GM06990 (cell line): Measurements from ENCODE around the gene LPCAT1.

Source experiments
- DNase-seq: peaks from one replicate; pipeline ENCODE4 v3.0.0-alpha.2; 2011; ENCODE audit not compliant: insufficient read length; ENCODE audit errors: extremely low read depth
- H3K27me3 ChIP-seq: replicated peaks from 2 replicates; pipeline ENCODE4 v1.6.0; 2011; ENCODE audit warnings: low read length; ENCODE audit not compliant: control insufficient read depth, insufficient read depth
- H3K36me3 ChIP-seq: 2 replicates; pipeline ENCODE4 v1.5.1; 2011; ENCODE audit warnings: low read length; ENCODE audit not compliant: control insufficient read depth, insufficient read depth
- H3K4me3 ChIP-seq: replicated peaks from 2 replicates; pipeline ENCODE4 v1.5.1; 2011; ENCODE audit warnings: low read depth, mild to moderate bottlenecking, control low read depth, low read length
- TF ChIP-seq, protein P1 (sequence below): IDR thresholded peaks from 2 replicates; pipeline ENCODE4 v1.5.1; 2011; ENCODE audit warnings: low read length, control low read depth, mild to moderate bottlenecking, inconsistent platforms; ENCODE audit not compliant: insufficient read depth, poor library complexity, severe bottlenecking

The LPCAT1 gene

DNA sequence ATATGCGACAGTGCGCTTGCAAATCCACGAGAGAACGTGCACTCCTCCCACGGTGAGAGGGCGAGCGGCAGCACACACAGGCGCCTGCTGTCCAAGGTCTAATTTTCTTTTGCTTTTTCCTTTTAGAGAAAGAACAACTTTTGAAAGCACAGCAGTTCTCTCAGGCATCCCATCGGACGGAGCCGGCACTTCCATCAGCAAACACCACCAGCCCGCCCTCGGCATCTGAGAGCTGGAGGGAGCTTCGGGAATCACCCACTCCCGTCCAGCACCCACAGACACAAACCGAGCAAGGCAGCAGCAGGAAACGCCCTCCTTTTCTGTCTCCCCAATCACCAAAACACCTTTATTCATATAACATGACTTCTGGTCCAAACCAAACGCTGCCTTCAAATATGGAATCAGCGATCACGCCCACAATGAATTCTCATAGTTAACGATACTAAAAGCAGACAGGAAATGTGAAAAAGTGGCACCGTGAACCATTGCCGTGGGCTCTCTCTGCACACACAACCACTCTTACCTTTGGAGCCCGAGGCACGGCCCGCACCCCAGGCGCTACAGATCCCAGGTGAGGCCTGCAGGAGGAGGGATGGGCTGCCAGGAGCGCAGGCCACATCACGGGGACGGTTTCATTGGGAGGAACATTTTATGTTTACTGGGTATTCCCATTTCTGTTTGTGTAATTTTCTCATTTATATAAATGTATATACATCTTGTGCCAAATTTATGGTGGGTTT is 14.2 kb downstream of the LPCAT1 start:
- TF ChIP-seq, protein P1, sequence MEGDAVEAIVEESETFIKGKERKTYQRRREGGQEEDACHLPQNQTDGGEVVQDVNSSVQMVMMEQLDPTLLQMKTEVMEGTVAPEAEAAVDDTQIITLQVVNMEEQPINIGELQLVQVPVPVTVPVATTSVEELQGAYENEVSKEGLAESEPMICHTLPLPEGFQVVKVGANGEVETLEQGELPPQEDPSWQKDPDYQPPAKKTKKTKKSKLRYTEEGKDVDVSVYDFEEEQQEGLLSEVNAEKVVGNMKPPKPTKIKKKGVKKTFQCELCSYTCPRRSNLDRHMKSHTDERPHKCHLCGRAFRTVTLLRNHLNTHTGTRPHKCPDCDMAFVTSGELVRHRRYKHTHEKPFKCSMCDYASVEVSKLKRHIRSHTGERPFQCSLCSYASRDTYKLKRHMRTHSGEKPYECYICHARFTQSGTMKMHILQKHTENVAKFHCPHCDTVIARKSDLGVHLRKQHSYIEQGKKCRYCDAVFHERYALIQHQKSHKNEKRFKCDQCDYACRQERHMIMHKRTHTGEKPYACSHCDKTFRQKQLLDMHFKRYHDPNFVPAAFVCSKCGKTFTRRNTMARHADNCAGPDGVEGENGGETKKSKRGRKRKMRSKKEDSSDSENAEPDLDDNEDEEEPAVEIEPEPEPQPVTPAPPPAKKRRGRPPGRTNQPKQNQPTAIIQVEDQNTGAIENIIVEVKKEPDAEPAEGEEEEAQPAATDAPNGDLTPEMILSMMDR = no peak
- Histone ChIP-seq H3K27me3 (no peaks in the 10 kb centered on the region), H3K4me3 (no peak overlapping the region), H3K36me3 (peaks cover 29% of the 10 kb centered on the region)
- peak; percentile 3 for DNase-seq

DNA sequence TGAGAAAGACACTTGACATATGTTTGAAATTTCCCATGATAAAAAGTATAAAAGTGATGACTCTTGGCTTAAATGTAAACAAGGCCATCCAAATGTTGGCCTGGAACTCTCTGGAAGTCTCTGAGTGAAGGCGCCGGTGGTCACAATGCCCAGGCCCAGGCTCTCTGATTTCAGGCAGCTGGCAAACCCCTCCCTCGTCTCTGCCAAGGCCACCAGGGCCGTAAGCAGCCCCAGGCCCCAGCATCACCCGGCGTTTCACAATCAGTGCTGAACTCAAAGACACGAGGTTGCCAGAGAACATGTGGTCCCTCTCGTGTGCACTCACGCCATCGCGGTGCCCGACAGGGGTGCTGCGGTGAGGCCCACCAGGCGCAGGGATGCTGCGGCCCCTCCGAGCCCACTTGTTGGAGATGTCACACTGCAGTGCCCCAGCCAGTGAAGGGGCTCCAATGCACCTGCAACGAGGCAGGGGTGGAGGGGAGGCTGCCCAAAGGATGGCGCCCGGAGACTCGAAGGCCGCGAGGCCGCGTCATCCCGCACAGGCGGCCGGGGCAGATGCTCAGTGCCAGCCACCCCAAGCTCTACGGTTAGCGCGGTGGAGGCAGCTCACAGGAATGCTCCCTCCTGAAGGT is 15.0 kb downstream of the LPCAT1 start:
- Histone ChIP-seq H3K27me3 (no peaks in the 10 kb centered on the region), H3K36me3 (peaks cover 27% of the 10 kb centered on the region), H3K4me3 (no peak overlapping the region)
- DNase-seq = peak; percentile 10
- TF ChIP-seq, protein P1 = no peak

DNA sequence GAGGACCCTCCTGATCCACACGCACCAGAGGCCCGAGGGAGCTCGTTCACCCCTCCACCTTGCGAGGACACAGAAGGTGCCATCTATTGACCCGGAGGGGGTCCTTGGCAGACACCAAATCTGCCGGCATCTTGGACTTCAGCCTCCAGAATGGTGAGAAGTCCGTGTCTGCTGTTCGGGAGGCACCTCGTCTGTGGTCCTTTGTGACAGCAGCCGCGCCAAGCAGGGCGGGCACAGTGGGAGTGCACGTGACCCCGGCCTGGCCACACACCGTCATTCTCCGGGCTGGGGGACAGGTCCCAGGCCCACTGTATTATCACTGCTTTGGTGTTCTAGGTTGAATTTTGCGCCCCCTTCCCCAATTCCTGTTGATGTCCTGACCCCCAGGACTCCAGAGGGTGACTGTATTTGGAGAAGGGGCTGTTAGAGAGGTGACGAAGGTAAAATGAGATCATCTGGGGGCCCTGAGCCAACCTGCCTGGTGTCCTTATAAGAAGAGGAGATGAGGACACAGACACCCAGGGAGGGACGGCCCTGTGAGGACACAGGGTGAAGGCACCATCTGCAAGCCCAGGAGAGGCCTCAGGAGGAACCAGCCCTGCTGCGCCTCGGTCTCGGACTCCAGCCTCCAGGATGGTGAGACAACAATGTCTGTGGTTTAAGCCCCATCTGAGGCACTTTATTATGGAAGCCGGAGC is 15.7 kb downstream of the LPCAT1 start:
- TF ChIP-seq, protein P1 = no peak
- Histone ChIP-seq H3K4me3 (no peak overlapping the region), H3K27me3 (no peaks in the 10 kb centered on the region), H3K36me3 (peaks cover 26% of the 10 kb centered on the region)
- DNase-seq = no peak

DNA sequence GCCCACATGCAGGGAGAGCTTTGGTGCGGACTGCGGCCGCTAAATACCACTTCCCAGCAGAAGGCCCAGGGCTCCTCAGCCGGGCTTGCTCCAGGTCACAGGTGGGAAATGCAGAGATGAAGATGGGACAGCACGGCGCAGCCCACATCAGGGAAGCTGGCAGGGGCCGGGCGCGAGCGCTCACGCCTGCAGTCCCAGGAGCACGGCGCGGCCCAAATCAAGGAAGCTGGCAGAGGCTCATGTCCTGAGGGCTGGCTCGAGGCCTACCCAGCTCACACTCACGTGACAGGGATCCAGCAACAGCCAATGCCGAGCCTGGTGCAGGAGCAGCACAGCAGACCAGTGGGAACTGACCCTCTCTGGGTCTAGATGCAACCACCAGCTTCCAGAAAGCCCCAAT is 16.3 kb downstream of the LPCAT1 start:
- no peak for DNase-seq
- H3K36me3 ChIP-seq = peaks cover 23% of the 10 kb centered on the region
- H3K27me3 ChIP-seq = no peaks in the 10 kb centered on the region
- TF ChIP-seq, protein P1 = no peak
- no peak overlapping the region for H3K4me3 ChIP-seq

DNA sequence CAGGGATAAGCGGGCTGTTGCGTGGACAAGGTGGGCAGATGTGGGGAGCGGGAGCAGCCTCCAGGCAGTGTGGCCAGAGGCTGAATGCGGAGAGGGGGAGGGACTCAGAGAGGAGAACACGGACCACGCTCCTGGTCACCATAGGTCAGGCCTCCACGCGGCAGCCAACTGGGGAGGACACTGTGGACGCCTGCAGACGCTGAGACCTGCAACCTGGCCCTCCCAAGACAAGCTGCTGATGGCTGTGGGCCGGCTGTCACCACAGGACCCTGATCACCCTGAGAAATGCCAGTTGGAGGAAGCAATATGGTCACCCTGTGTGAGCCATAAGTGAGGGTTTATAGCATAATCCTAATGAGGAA is 16.8 kb downstream of the LPCAT1 start:
- Histone ChIP-seq H3K27me3 (no peaks in the 10 kb centered on the region), H3K4me3 (no peak overlapping the region), H3K36me3 (peaks cover 18% of the 10 kb centered on the region)
- no peak for DNase-seq
- TF ChIP-seq, protein P1 = no peak
